ENCODE results near the gene TMPRSS9.

Gene TMPRSS9

GRCh38 chr19:2443116-2443784 is 83.2 kb downstream of the TMPRSS9 start:
- Histone ChIP-seq H3K4me2 (ENCODE audit: low read depth, low read length, poor library complexity, severe bottlenecking) (no peak overlapping the region), H3K9ac (ENCODE audit: low read depth, low read length, poor library complexity, severe bottlenecking) (no peak overlapping the region), H3K36me3 (ENCODE audit: insufficient read depth, low read length) (peaks cover 35% of the 10 kb centered on the region; the same call in 1 of the 2 replicates), H3F3A (ENCODE audit: low read depth) (no peaks in the 10 kb centered on the region), H2AFZ (ENCODE audit: low read length) (no peak overlapping the region), H3K4me3 (ENCODE audit: low read length, poor library complexity, severe bottlenecking) (no peak overlapping the region), H4K20me1 (ENCODE audit: insufficient read depth, low read length, poor library complexity, severe bottlenecking) (peaks cover 20% of the 10 kb centered on the region), H3K9me2 (replicated peaks; ENCODE audit: low read depth, low read length) (no peaks in the 10 kb centered on the region), H3K79me2 (ENCODE audit: insufficient read depth, low read length) (peaks cover 42% of the 10 kb centered on the region), H3K27me3 (ENCODE audit: insufficient read depth, low read length, poor library complexity, severe bottlenecking) (no peaks in the 10 kb centered on the region), H3K9me3 (ENCODE audit: insufficient read depth, low read depth, low read length) (no peaks in the 10 kb centered on the region), H3K4me1 (ENCODE audit: insufficient read depth, low read length, poor library complexity, severe bottlenecking) (peaks cover 5% of the 10 kb centered on the region)
- TF ChIP-seq EZH2phosphoT487 (IDR thresholded peaks at IDR 0.05; ENCODE audit: borderline replicate concordance) (no peak), CTCF (conservative IDR thresholded peaks at IDR 0.05; ENCODE audit: low read length) (no peak)

- no peak overlapping the region for H3K9ac ChIP-seq (ENCODE audit: low read depth, low read length, poor library complexity, severe bottlenecking)
- TF ChIP-seq CTCF (conservative IDR thresholded peaks at IDR 0.05; ENCODE audit: low read length) = no peak
- TF ChIP-seq EZH2phosphoT487 (IDR thresholded peaks at IDR 0.05; ENCODE audit: borderline replicate concordance) = no peak
Measured at GRCh38 chr19:2443785-2444182, 83.7 kb downstream of the TMPRSS9 start.

GRCh38 chr19:2444251-2445002 is 84.4 kb downstream of the TMPRSS9 start:
- H3K36me3 ChIP-seq (ENCODE audit: insufficient read depth, low read length) = peaks cover 35% of the 10 kb centered on the region; the same call in 1 of the 2 replicates
- no peaks in the 10 kb centered on the region for H3K9me2 ChIP-seq (replicated peaks; ENCODE audit: low read depth, low read length)
- H3K27me3 ChIP-seq (ENCODE audit: insufficient read depth, low read length, poor library complexity, severe bottlenecking) = no peaks in the 10 kb centered on the region
- no peak overlapping the region for H3K9ac ChIP-seq (ENCODE audit: low read depth, low read length, poor library complexity, severe bottlenecking)
- no peak overlapping the region for H2AFZ ChIP-seq (ENCODE audit: low read length)
- H3K79me2 ChIP-seq (ENCODE audit: insufficient read depth, low read length) = peaks cover 53% of the 10 kb centered on the region
- H3F3A ChIP-seq (ENCODE audit: low read depth) = no peaks in the 10 kb centered on the region
- no peak overlapping the region for H3K4me2 ChIP-seq (ENCODE audit: low read depth, low read length, poor library complexity, severe bottlenecking)
- peaks cover 23% of the 10 kb centered on the region for H4K20me1 ChIP-seq (ENCODE audit: insufficient read depth, low read length, poor library complexity, severe bottlenecking)
- no peaks in the 10 kb centered on the region for H3K9me3 ChIP-seq (ENCODE audit: insufficient read depth, low read depth, low read length)
- H3K4me1 ChIP-seq (ENCODE audit: insufficient read depth, low read length, poor library complexity, severe bottlenecking) = peaks cover 5% of the 10 kb centered on the region
- TF ChIP-seq CTCF (conservative IDR thresholded peaks at IDR 0.05; ENCODE audit: low read length) = no peak
- TF ChIP-seq EZH2phosphoT487 (IDR thresholded peaks at IDR 0.05; ENCODE audit: borderline replicate concordance) = no peak
- no peak overlapping the region for H3K4me3 ChIP-seq (ENCODE audit: low read length, poor library complexity, severe bottlenecking)

More at GRCh38 chr19:2443785-2444182, 83.7 kb downstream of the TMPRSS9 start:
- H3K27me3 ChIP-seq (ENCODE audit: insufficient read depth, low read length, poor library complexity, severe bottlenecking) = no peaks in the 10 kb centered on the region
- no peaks in the 10 kb centered on the region for H3K9me3 ChIP-seq (ENCODE audit: insufficient read depth, low read depth, low read length)
- no peaks in the 10 kb centered on the region for H3K9me2 ChIP-seq (replicated peaks; ENCODE audit: low read depth, low read length)
- peaks cover 47% of the 10 kb centered on the region for H3K79me2 ChIP-seq (ENCODE audit: insufficient read depth, low read length)
- peaks cover 23% of the 10 kb centered on the region for H4K20me1 ChIP-seq (ENCODE audit: insufficient read depth, low read length, poor library complexity, severe bottlenecking)
- no peak overlapping the region for H2AFZ ChIP-seq (ENCODE audit: low read length)
- H3F3A ChIP-seq (ENCODE audit: low read depth) = no peaks in the 10 kb centered on the region
- H3K4me2 ChIP-seq (ENCODE audit: low read depth, low read length, poor library complexity, severe bottlenecking) = no peak overlapping the region
- H3K4me1 ChIP-seq (ENCODE audit: insufficient read depth, low read length, poor library complexity, severe bottlenecking) = peaks cover 5% of the 10 kb centered on the region
- no peak overlapping the region for H3K4me3 ChIP-seq (ENCODE audit: low read length, poor library complexity, severe bottlenecking)
- H3K36me3 ChIP-seq (ENCODE audit: insufficient read depth, low read length) = peaks cover 35% of the 10 kb centered on the region; the same call in 1 of the 2 replicates
